Stimulated activated CD4-positive, alpha-beta T cell treated with anti-CD3 and anti-CD28 coated beads, Interleukin-2, amount 100 ng/mL, for 4 hours (primary cell): ENCODE data around the gene APPL2.
"Not testable (repeated sequence)": the region's sequence is repeated elsewhere in the genome, so short reads cannot be mapped to it uniquely, and the experiment has no call there.

Experiments used
- DNase-seq: peaks from one replicate; pipeline ENCODE4 v3.0.0-alpha.2; 2020; ENCODE audit warnings: low read depth

Gene APPL2

DNA sequence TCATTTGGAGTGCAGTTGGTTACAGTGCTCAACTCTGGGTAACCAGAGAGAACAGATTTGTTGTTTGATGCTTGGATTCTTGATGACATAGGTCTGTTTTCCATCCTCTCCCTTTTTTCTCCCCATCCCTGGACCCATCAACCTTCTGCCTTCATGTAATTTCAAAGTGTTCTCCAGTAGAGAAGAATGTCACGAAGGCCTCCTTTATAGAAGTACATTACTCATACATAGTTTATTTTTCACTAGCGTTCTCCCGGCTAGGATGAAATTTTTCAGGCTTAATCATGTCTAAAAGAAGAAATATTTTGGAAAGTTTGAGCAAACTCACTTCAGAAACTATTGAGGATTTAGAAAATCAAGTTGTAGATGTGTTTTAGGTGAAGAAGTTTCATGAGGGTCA, 20.9 kb upstream of the APPL2 start:
- DNase-seq: no peak

GRCh38 chr12:105256431-105256830, 20.5 kb upstream of the APPL2 start:
- DNase-seq: not testable (repeated sequence)

- DNase-seq: no peak
These were observed 20.0 kb upstream of the APPL2 start for GRCh38 chr12:105256011-105256410.

DNA sequence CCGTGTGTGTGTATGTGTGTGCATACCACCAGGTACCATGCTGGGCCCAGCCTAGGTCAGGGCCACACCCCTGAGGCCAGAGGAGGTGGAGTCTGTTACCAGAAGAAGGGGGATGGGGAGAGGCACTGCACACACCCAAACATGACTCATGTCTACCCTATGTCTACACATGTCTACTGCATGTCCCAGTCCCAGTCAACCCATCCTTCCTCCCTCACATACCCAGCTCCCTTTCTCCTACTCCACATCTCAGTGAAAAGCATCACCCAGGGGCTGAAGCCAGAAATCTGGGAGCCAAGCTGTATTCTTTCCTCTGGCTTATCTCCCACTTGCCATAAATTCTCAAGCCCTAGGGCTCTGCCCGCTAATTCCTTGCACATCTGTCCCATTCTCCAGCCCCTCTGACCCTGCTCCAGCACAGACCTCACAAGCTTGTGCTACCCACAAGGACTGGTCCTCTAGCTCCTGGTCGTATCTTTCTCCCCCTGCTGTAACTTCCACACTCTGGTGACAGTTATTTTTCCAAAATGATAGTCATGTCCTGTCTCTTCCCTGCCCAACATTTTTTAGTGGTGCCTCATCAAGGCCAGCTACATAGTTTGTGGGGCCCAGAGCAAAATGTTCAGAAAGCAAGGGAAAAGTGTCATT, 18.0 kb upstream of the APPL2 start:
- DNase-seq: no peak

DNA sequence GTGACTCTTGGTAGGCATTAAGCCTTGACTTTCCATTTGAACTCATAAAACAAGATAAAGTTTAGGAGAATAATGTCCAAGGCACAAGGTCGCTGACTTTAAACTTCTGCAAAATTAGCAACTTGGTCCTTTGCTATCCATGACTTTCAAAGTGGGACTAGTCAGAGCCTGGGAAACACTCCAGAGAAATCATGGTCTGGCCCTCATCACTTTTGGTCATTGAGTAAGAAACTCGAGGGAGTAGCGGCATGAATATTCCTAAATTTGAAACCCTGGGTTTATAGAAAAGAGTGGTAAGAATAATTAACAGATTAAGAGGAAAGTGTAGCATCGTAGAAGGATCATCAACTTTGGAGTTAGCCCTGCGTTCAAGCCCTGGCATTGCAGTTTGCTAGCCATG, 16.9 kb upstream of the APPL2 start:
- no peak for DNase-seq

DNA sequence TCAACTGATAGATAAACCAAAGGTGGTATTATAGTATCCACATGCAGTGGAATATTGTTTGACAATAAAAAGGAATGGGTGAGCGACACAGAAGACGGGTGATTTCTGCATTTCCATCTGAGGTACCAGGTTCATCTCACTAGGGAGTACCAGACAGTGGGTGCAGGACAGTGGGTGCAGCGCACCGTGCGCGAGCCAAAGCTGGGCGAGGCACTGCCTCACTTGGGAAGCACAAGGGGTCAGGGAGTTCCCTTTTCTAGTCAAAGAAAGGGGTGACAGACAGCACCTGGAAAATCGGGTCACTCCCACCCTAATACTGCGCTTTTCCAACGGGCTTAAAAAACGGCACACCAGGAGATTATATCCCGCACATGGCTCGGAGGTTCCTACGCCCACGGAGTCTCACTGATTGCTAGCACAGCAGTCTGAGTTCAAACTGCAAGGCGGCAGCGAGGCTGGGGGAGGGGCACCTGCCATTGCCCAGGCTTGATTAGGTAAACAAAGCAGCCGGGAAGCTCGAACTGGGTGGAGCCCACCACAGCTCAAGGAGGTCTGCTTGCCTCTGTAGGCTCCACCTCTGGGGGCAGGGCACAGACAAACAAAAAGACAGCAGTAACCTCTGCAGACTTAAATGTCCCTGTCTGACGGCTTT, 9.9 kb upstream of the APPL2 start:
- DNase-seq: not testable (repeated sequence)

- no peak for DNase-seq
These were observed 9.3 kb upstream of the APPL2 start for GRCh38 chr12:105245291-105245690.

- DNase-seq: no peak
These were observed 4.3 kb upstream of the APPL2 start for GRCh38 chr12:105240228-105240627.

- DNase-seq: no peak
These were observed 3.3 kb upstream of the APPL2 start for GRCh38 chr12:105239304-105239703.

GRCh38 chr12:105237666-105238065, 1.7 kb upstream of the APPL2 start:
- DNase-seq: no peak

- DNase-seq: no peak
These were observed 668 bp downstream of the APPL2 start for GRCh38 chr12:105235281-105235731.

- DNase-seq: no peak
These were observed 1.8 kb downstream of the APPL2 start for GRCh38 chr12:105234197-105234596.

DNA sequence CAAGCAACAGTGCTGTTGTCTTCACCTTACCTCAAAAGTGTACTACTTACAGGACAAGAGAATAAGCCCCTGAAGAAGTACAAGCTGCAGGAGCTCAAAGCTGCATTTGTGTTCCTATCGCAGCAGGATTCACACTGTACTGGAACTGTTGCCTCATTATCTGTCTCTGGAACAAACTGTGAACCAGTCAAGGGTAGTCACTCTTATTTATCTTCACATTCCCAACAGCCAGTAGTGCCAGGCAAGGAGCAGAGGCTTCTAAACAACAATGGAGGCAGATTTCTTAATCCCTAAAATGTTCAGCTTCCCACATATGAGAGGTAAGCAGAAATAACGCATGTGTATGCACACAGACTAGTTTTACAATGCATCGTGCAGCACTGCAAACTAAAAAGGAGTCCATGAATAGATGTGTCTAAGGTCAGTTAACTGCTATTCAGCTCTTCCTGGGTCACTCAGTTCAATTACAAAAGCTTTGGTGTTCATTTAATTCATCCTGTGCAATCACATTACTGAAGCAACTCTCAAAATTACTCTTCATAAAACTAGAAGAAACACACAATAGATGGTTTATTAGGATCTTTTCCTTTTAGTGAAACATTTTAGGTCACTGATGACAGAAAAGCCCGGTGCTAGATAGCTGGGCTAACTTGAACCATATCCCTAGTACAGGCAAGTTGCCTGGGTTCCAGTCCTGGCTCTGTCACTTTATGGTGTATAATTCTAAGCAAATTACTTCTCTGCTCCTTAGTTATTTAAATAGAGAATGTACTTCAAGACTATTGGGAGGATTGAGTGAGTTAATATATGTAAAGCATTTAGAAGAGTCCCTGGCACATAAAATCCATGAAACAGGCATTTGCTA, 2.7 kb downstream of the APPL2 start:
- DNase-seq: no peak

GRCh38 chr12:105231396-105231795, 4.6 kb downstream of the APPL2 start:
- DNase-seq: no peak

DNA sequence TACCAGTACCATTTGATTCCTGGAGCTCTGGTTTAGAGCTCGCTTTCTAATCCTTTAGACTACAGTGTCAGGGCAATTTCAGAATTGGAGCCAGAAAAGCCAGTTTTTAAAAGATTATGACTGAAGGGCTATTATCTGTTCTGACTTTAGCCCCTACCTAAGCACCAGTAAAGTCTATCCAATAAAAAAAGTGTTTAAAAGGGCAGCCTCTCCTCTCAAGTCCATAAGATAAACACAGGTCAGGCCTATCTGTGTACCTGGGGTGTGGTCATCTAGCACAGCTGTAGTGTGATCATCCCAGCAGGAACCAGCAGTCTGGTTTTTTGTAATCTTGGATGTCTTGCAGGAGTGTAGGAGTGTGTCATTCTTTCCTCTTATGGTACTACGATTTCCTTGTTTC, 6.6 kb downstream of the APPL2 start:
- no peak for DNase-seq

DNA sequence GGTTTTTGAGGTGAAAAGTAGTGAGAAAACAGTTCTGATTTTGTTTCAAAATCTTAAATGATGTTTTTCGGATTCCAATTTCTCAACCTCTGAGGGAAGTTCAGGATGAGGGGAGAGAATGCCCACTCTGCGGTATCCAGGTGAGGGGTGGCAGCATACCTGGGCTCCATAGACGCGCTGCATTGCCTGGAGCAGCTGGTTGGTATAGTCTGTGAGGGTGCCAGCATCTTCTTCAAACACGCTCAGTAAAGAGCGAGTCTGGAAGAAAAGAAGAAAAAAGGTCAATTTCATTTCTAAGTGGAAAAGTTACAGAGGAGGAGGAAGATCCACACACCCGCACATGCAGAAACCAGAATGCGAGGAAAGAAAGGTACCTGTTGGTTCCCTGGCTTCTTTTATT, 7.0 kb downstream of the APPL2 start:
- no peak for DNase-seq

GRCh38 chr12:105228494-105228893, 7.5 kb downstream of the APPL2 start:
- DNase-seq: no peak

DNA sequence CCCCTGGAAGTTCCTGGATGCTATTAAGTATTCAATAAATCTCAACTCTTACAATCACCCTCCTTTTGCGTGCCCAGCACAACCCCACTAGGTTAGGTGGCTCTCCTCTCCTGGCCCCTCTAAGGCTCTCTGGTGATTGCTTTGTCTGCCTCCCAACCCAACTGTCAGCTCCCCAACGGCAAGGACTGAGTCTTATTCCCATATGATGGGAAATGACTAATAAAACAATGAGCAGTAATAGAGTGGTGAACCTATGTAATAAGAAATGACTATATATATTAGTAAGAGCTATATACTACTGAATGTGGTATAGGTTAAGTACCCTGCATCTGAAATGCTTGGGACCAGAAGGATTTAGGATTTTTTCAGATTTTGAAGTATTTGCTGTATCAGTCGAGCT, 8.1 kb downstream of the APPL2 start:
- no peak for DNase-seq

- no peak for DNase-seq
These were observed 9.8 kb downstream of the APPL2 start for GRCh38 chr12:105226219-105226618.

DNA sequence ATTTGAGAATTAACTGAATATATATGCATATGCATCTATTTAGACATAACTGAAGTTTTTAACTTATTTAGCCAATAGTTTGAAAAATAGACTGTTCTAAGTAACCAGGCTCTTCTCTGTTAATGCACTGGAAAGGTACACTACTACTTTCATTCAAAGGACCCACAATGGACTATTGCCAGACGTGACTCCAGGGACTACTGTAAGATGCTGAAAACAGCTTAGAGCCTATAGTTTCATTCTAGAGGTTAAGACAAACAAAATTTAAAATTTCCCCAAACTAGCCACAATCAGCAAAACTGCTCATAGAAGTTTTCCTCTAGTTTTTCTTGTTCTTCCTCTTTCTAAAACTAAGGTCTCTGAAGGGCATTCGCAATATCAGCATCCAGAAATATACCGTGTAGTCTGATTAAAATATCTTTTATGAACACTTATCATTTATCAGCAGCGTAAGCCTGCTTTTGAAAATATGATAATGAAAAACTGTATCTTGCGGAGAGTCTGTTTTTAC, 10.4 kb downstream of the APPL2 start:
- DNase-seq: no peak

DNA sequence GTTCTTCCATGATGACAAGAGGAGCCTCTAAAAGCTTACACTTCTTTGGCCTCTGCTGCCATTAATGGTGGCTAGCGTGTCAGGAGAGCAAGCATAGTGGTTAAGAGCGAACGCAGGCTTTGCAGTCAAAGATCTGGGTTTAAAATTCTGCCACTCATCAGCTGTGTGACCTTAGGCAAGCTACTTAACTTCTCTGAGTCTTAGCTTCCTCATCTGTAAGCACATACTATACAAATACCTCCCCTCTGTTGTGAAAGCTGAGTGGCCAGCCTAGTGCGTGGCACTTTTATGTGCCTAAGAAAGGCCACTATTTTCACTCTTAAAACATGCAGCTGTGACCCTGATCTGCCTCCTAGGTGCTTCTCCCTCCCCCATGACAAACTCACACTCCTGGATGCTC, 11.6 kb downstream of the APPL2 start:
- DNase-seq: no peak

DNA sequence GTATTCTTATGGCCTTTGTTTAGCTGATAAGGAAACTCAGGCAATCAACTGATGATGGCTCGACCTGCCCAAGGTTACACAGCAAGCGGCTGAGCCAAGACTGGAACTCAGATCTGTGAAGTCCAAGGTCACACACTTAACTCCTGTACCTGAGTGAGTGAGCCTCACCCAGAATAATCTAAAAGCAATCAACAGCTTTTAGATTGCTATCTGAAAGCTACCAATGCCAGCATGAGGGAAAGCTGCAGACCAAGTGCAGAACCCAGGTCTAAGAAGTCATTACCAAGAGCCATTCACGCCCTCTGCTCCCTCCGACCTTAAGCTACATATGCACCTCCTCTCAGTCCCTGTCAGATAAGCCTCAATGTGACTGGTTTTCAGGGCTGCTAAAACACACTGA, 12.1 kb downstream of the APPL2 start:
- DNase-seq: no peak

- no peak for DNase-seq
These were observed 12.6 kb downstream of the APPL2 start for GRCh38 chr12:105223352-105223845.
